EL (cell line): ENCODE measurements around the gene SMC3.
"Not testable (repeated sequence)": the region's sequence is repeated elsewhere in the genome, so short reads cannot be mapped to it uniquely, and the experiment has no call there.

Source experiments
- DNase-seq: peaks from one replicate; pipeline ENCODE4 v3.0.0-alpha.2; 2016

Gene SMC3

GRCh38 chr10:110567201-110568054 lies at the start of gene SMC3:
Gene SMC3 (plus strand): TSS chr10:110567695. CDS start chr10:110567817, 122 bp downstream.
- peak; percentile 98 for DNase-seq

GRCh38 chr10:110522365-110522988 lies 45.0 kb upstream of the SMC3 start:
- DNase-seq, result no peak

GRCh38 chr10:110523736-110524135 lies 43.8 kb upstream of the SMC3 start:
- DNase-seq, result no peak

- DNase-seq, result no peak
These were observed 43.2 kb upstream of the SMC3 start for GRCh38 chr10:110524179-110524858.

- no peak for DNase-seq
These were observed 42.6 kb upstream of the SMC3 start for GRCh38 chr10:110524859-110525232.

GRCh38 chr10:110525349-110526260 lies 41.9 kb upstream of the SMC3 start:
- DNase-seq, result peak; percentile 81

GRCh38 chr10:110527731-110528171 lies 39.7 kb upstream of the SMC3 start:
- DNase-seq, result peak; percentile 47

- DNase-seq, result no peak
These were observed 39.1 kb upstream of the SMC3 start for GRCh38 chr10:110528224-110528996.

- DNase-seq, result peak; percentile 38
These were observed 38.4 kb upstream of the SMC3 start for GRCh38 chr10:110528997-110529524.

- DNase-seq, result no peak
These were observed 37.9 kb upstream of the SMC3 start for GRCh38 chr10:110529596-110530011.

- peak; percentile 82 for DNase-seq
These were observed 37.2 kb upstream of the SMC3 start for GRCh38 chr10:110530131-110530831.

- DNase-seq, result no peak
These were observed 35.8 kb upstream of the SMC3 start for GRCh38 chr10:110531687-110532086.

- not testable (repeated sequence) for DNase-seq
These were observed 34.9 kb upstream of the SMC3 start for GRCh38 chr10:110532628-110533027.

- DNase-seq, result no peak
These were observed 34.3 kb upstream of the SMC3 start for GRCh38 chr10:110533149-110533548.

- no peak for DNase-seq
These were observed 32.9 kb upstream of the SMC3 start for GRCh38 chr10:110534571-110534970.

- peak; percentile 87 for DNase-seq
These were observed 31.3 kb upstream of the SMC3 start for GRCh38 chr10:110535958-110536891.

- DNase-seq, result no peak
These were observed 28.4 kb upstream of the SMC3 start for GRCh38 chr10:110539091-110539490.

GRCh38 chr10:110540031-110540430 lies 27.5 kb upstream of the SMC3 start:
- DNase-seq, result no peak

GRCh38 chr10:110544958-110545537 lies 22.4 kb upstream of the SMC3 start:
- DNase-seq, result no peak
